Measurements from ENCODE around the gene CACNA2D3.

DNA sequence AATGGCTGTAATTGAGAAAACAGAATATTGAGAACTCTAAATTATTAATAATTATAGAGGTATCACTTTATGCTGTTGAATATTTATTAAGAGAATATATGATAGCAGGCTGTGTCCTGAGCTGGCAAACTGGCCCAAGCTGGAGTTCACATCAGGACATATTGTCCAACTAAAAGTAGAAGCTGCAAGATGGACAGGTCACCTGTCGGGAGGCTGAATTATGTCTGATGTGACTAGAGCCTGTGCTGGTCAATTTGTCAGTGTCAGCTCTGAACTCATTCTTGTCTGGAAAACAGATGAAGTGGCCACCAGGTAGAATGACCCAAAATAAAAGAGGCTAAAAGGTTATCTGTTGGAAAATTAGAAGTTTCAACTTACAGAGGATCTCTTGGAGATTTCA lies 413.3 kb downstream of the CACNA2D3 start:
- TF ChIP-seq ZNF384 (IDR thresholded peaks at IDR 0.05), result no peak
- no peak for TF ChIP-seq CTBP1 (IDR thresholded peaks at IDR 0.05; ENCODE audit: borderline replicate concordance)
- TF ChIP-seq TARDBP (IDR thresholded peaks at IDR 0.05), result no peak

Measured in HEK293T (cell line).